Stimulated activated CD8-positive, alpha-beta memory T cell treated with anti-CD3 and anti-CD28 coated beads, Interleukin-12 subunit alpha, Interleukin-12 subunit beta, amount 100 ng/mL, for 1 hour (primary cell): ENCODE measurements around the gene USP47.
A peak's percentile ranks its signal among the peaks of the same experiment; 100 is the strongest.

ENCODE experiments used
- DNase-seq: peaks from one replicate; pipeline ENCODE4 v3.0.0-alpha.2; 2020; ENCODE audit warnings: low read depth

Gene USP47

GRCh38 chr11:11841723-11842420 lies at the start of gene USP47:
Gene USP47, plus strand, starts transcription at chr11:11841972. Its CDS starts 214 bp downstream, at chr11:11842186.
- DNase-seq = peak; percentile 91

- DNase-seq = no peak
Observed at GRCh38 chr11:11793073-11793472, 48.7 kb upstream of the USP47 start.

DNA sequence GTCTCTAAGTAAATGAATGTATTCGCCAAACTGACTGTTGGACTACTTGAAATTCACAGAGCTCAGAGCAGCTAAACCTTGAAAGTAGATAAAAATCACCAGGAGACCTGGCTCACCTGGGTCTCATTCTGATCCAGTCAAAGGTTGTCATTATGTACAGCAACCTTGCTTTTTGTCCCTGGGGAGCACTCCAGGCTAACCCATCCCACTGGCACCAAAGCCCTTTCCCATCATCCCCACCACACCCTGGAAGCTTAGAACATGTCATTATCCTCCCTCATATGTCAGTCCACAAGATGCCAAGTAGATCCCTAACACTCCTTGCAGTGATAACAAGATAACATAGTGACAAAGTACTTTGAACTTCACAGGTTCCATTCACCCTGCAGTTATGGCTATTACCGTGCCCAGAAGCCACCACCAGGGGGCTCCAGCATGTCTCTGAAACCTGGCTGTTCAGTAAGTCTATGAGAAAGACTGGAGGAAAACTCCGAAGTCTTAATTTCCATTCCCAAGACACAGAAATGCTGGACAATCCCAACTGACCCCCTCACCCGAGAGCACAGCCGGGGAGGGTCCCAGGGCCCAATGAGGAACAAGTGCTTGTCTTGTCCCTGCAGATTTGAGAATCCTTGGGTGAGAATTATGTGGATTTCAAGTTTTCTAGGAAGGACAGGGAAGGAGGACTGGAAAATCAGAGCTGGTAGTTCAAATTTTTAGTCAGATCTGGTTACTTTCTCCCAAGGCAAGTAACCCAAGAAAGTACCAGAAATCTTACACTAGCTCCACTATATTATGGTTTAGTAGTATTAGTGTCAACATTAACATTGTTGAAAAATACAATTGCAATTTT lies 43.0 kb upstream of the USP47 start:
- DNase-seq = peak; percentile 67

DNA sequence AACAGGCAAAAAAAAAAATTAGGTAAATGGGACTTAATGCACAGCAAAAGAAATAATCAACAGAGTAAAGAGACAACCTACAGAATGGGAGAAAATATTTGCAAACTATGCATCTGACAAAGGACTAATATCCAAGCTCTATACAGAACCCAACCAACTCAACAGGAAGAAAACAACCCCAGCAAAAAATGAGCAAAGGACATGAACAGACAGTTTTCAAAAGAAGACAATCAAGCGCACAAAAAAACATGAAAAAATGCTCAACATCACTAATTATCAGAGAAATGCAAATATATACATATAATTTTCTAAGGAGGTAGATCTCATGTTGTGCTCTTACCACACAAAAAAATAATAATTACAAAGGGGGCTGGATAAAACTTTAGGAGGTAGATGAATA lies 36.5 kb upstream of the USP47 start:
- DNase-seq = no peak

GRCh38 chr11:11806074-11806473 lies 35.7 kb upstream of the USP47 start:
- DNase-seq = no peak

GRCh38 chr11:11806586-11806985 lies 35.2 kb upstream of the USP47 start:
- DNase-seq = no peak

DNA sequence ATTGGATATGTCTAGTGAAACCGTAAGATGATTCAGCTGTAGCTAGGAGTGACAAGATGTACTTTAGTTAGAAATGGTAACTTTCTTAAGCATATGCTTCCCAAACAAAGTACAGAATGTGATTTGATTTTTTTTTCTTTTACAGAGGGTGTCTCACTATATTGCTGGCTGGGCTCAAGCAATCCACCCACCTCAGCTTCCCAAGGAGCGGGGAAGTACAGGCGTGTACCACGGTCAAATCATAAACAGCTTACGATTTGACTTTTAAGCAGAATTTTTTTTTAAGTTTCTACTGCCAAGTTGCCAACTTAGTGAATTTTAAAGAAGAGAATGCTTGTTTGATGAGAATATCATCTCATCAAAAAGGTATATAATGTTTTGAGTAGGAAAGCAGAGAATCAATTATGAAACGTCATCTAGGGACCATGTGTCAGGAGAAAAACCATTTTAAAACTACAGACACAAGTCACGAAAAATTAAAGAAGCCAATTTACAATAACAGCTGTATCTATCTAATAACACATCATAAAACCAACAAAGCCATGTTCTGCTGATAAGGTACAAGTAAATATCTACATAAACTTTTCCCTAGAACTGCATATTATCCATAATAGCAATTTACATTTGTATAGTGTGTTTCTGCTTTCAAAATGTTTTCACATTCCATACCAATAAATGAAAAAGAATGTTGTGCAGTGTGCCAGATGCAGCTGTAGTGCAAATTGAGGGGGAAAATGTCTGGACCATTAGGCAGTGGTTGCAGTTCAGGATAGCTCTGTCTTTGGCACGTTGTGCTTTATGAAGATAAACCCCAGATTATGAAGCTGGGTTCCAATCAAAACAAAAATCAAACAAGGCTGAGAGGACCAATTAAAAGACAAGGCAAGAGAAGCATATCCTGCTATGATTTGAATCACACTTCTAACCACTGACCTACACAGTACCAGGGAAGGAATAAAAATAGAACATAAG lies 33.7 kb upstream of the USP47 start:
- DNase-seq = no peak

GRCh38 chr11:11808992-11809615 lies 32.7 kb upstream of the USP47 start:
- no peak for DNase-seq

DNA sequence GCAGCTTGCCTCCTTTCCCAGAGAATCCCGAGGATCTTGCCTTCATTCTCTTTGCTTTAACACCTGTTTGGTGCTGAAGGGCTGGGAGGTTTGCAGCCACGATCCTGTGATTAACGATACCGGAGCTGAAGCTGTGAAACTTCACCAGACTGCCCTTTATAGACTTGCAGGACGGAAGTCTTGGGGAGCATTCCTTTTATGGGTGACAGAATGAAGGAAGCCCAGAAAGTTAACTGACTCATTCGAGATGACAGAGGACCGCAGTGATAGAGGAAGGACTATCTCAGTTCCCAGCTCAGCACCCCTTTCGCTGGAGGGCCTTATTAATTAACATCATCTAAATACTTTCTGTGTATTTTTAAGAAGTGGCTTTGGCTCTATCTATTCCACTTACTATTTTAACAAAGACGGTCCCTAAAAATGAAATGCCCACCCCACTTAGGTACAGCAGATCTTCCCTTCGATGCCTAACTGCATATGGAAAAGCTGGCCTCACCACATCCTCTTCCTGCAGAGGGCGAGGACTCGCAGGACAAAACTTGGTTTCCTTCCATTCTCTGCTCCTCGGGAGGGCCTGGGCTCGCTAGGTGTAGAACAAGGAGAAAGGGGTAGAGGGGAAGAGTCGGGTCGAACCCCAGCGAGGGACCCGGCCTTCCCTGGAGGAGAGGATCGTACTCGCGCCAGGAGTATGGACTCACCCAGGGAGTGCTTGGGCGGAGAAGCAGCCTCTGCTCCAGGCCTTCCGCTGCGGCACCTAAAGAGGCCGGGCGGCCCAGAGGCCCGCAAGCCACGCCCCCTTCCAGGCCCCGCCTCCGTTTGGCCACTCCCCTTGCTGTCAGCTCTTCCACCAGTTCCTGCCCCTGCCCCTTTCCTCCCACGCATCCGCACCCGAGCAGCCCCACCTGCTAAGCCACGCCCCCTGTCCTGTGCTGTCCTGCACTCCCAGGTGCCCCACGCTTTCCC lies 30.7 kb upstream of the USP47 start:
- no peak for DNase-seq

GRCh38 chr11:11813288-11813962 lies 28.3 kb upstream of the USP47 start:
- DNase-seq = no peak

DNA sequence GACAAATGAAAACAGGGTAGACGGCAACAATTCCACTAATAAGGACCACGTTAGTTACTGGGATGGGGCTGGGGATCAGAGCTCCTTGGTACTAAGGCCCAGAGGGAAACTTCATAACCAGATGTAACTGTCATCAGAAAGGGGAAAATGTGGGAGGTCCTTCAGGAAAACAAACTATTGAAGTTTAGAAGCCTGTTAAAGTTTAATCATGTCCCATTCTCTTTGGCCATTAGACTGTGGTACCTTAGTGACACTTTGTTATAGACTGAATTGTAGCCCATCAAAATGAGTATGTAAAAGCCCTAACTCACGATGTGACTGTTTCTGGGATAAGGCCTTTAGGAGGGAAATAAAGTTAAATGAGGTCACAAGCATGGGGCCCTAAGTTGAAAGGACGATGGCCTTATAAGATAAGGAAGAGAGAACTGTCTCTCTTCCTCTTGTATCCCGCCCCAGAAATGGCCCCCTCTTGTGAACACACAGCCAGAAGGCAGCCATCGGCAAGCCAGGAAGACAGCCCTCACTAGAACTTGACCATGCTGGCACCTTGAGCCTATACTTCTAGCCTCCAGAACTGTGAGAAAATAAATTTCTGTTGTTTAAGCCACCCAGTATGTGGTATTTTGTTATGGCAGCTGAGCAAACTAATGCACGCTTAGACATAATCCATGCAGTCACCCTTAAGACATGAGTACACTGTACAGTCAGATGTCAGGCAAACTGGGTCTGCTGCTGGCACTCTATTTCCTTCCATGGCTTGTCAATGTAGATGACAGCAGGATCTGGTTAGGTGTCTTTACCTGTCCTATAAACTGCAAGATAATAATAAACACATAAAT lies 26.9 kb upstream of the USP47 start:
- no peak for DNase-seq

DNA sequence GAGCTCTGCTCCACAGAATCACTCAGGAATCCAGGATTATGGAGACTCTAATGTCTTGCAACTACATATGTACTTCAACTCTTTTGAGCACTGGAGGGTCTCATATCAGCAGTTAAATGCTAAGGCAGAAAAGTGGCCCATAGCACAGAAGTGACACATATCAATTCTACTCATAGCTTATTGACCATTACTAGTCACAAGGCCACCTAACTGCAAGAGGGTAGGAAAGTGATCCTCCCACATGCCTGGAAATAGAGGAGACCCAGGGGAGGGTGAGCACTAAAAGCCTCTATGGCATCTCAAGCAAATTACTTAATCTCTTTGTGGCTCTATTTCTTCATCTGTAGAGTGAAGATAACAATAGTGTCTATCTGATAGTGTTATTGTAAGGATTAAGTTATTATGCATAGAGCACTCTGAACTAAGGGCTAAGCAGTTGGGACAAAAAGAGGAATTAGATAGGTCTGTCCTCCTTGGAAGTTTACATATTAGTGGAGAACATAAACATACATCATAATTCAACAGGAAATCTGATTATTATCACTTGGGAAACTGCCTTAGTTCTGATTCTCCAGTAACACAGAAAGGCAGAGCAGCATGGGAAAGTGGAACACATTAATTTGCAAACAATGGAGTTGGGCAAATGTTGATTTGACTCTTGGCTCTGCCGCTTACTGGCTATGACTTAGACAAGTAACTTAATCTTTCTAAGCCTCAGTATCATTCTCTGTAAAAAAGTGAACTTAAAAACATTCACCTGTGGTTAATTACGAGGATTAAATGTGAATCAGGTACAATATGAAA lies 25.1 kb upstream of the USP47 start:
- no peak for DNase-seq

- DNase-seq = no peak
Observed at GRCh38 chr11:11817957-11818356, 23.8 kb upstream of the USP47 start.

- no peak for DNase-seq
Observed at GRCh38 chr11:11818529-11819121, 23.1 kb upstream of the USP47 start.

- no peak for DNase-seq
Observed at GRCh38 chr11:11821899-11822298, 19.9 kb upstream of the USP47 start.

DNA sequence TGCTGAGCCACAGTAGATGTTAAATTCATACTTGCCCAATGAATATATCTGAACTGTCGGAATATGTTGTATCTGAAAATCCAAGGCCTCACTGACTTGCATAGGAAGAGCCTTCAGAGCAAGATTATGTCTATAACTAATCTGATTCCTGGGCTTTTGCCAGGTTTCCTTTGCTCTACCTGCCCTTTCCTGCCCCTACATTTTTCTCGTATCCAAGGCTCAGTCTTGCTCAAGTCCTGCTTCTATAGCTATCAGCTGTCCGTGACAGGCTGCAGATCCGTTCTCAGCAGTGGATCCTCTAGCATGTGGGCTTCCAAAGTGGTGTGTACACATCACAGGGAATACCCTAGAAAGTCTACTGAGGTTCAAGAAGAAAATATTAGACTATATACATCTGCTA lies 18.8 kb upstream of the USP47 start:
- no peak for DNase-seq

DNA sequence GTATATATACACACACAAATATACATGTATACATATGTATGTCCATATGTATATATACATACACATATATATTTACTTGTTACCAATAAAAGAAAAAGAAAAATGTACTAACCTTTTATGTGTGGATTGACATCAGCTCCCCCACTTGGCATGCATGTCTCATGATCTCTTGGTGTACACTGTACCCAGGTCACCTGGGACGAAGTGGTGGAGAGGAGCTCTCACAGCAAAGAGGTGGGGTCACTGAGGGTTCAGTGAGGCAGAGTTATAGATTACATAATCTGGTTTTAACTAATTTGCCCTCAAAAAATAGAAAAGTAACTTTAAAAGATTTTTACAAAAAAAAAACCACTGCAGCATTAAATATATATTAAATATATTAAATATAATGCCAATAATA lies 15.5 kb upstream of the USP47 start:
- no peak for DNase-seq

DNA sequence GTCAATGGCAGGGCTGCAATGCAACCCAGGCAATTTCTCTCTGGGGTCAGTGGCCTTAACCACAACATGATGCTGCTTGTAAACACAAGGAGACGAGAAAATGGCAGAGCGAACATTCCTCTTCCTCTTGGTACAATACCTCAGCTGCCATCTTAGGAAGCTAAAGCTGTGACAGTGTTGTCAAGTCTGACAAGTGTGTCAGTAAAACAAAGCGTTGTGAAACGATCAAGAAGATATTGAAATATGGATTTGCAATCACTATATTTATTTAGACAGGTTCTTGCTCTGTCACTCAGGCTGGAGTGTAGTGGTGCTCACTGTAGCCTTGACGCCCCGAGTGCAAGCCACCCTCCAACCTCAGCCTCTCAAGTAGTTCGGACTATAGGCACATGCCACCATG lies 14.5 kb upstream of the USP47 start:
- no peak for DNase-seq
